Stimulated activated CD8-positive, alpha-beta memory T cell treated with anti-CD3 and anti-CD28 coated beads, Interleukin-15, amount 100 ng/mL, for 48 hours (primary cell): ENCODE measurements around the gene XXYLT1.

Experiments
- DNase-seq, 2 donors: peaks; one replicate each; pipeline ENCODE4 v3.0.0-alpha.2; 2020; ENCODE audit warnings: low read depth in 2 of 2

XXYLT1 gene

GRCh38 chr3:195266428-195266827 lies 4.5 kb downstream of the XXYLT1 start:
- DNase-seq: no peak

- DNase-seq: no peak
These were observed 5.5 kb downstream of the XXYLT1 start for GRCh38 chr3:195265363-195265976.

GRCh38 chr3:195263925-195264600 lies 6.9 kb downstream of the XXYLT1 start:
- no peak for DNase-seq

GRCh38 chr3:195263193-195263924 lies 7.6 kb downstream of the XXYLT1 start:
- no peak for DNase-seq

- DNase-seq: no peak
These were observed 9.0 kb downstream of the XXYLT1 start for GRCh38 chr3:195261925-195262324.

GRCh38 chr3:195260280-195260905 lies 10.6 kb downstream of the XXYLT1 start:
- peak in 1 of 2 donors; percentile 23 for DNase-seq

- DNase-seq: peak; percentile 88
These were observed 11.3 kb downstream of the XXYLT1 start for GRCh38 chr3:195259475-195260279.

- no peak for DNase-seq
These were observed 11.8 kb downstream of the XXYLT1 start for GRCh38 chr3:195259154-195259474.

GRCh38 chr3:195258449-195259153 lies 12.4 kb downstream of the XXYLT1 start:
- DNase-seq: no peak

GRCh38 chr3:195257454-195258448 lies 13.2 kb downstream of the XXYLT1 start:
- no peak for DNase-seq

GRCh38 chr3:195256639-195257453 lies 14.1 kb downstream of the XXYLT1 start:
- no peak for DNase-seq

- no peak for DNase-seq
These were observed 15.1 kb downstream of the XXYLT1 start for GRCh38 chr3:195255571-195256501.

GRCh38 chr3:195255176-195255500 lies 15.8 kb downstream of the XXYLT1 start:
- no peak for DNase-seq

GRCh38 chr3:195254454-195255175 lies 16.3 kb downstream of the XXYLT1 start:
- DNase-seq: no peak

GRCh38 chr3:195253923-195254432 lies 17.0 kb downstream of the XXYLT1 start:
- DNase-seq: no peak

GRCh38 chr3:195251336-195252065 lies 19.5 kb downstream of the XXYLT1 start:
- peak in 1 of 2 donors; percentile 25 for DNase-seq
